Neuronal stem cell (in vitro differentiated cells): ENCODE measurements around the gene KIFAP3.

Experiments
- DNase-seq: peaks from one replicate; pipeline ENCODE4 v3.0.0-alpha.2; 2013; ENCODE audit warnings: low spot score
- H2AFZ ChIP-seq: one replicate; pipeline ENCODE4 v1.6.1; 2013; ENCODE audit warnings: mild to moderate bottlenecking, low read length, inconsistent platforms
- H2AK5ac ChIP-seq: 2 replicates; pipeline ENCODE4 v1.6.1; 2013; ENCODE audit warnings: low read depth, mild to moderate bottlenecking, inconsistent platforms, low read length, moderate library complexity, mixed read lengths
- H2BK120ac ChIP-seq: 2 replicates; pipeline ENCODE4 v1.6.1; 2013; ENCODE audit warnings: low read depth, mild to moderate bottlenecking, inconsistent platforms, low read length, moderate library complexity, mixed read lengths
- H2BK12ac ChIP-seq: one replicate; pipeline ENCODE4 v1.6.1; 2013; ENCODE audit warnings: low read length, inconsistent platforms
- H2BK15ac ChIP-seq: 2 replicates; pipeline ENCODE4 v1.6.1; 2013; ENCODE audit warnings: mild to moderate bottlenecking, low read length, inconsistent platforms, mixed read lengths
- H2BK5ac ChIP-seq: one replicate; pipeline ENCODE4 v1.6.1; 2013; ENCODE audit warnings: inconsistent platforms, mild to moderate bottlenecking, low read length, moderate library complexity
- H3K14ac ChIP-seq: one replicate; pipeline ENCODE4 v1.6.1; 2013; ENCODE audit warnings: low read length, inconsistent platforms
- H3K18ac ChIP-seq: 2 replicates; pipeline ENCODE4 v1.6.1; 2013; ENCODE audit warnings: low read length, inconsistent platforms
- H3K23ac ChIP-seq: 2 replicates; pipeline ENCODE4 v1.6.1; 2013; ENCODE audit warnings: low read depth, mild to moderate bottlenecking, mixed read lengths, low read length, inconsistent platforms; ENCODE audit not compliant: poor library complexity
- H3K27ac ChIP-seq: replicated peaks from 3 replicates; pipeline ENCODE4 v1.5.1; 2013; ENCODE audit warnings: low read length, inconsistent platforms
- H3K27me3 ChIP-seq, 3 experiments: 2 replicates each; pipeline ENCODE4 v1.6.1; 2013; ENCODE audit warnings: low read length in 3 of 3, mild to moderate bottlenecking in 2 of 3, inconsistent platforms in 1 of 3, low read depth in 1 of 3, mixed read lengths in 1 of 3, moderate library complexity in 1 of 3; ENCODE audit not compliant: control insufficient read depth in 3 of 3, insufficient read depth in 3 of 3
- H3K36me3 ChIP-seq, 2 donors: replicated peaks in 1 of 2; 2 replicates each; pipeline ENCODE4 v1.6.1; 2013; ENCODE audit warnings: low read length in 2 of 2; ENCODE audit not compliant: control insufficient read depth in 2 of 2, insufficient read depth in 2 of 2
- H3K4ac ChIP-seq: 2 replicates; pipeline ENCODE4 v1.6.1; 2013; ENCODE audit warnings: inconsistent platforms, mild to moderate bottlenecking, low read length, moderate library complexity
- H3K4me1 ChIP-seq, 2 donors: 1 replicate in 1 of 2; 2 replicates in 1 of 2; pipeline ENCODE4 v1.6.1; 2013; ENCODE audit warnings: low read length in 2 of 2, low read depth in 1 of 2; ENCODE audit not compliant: control insufficient read depth in 2 of 2, insufficient read depth in 1 of 2
- H3K4me2 ChIP-seq: one replicate; pipeline ENCODE4 v1.6.1; 2013; ENCODE audit warnings: mild to moderate bottlenecking, low read length, inconsistent platforms; ENCODE audit not compliant: insufficient read depth, poor library complexity, severe bottlenecking
- H3K4me3 ChIP-seq, 2 donors: 2 replicates each; pipeline ENCODE4 v1.5.1; 2013; ENCODE audit warnings: low read length in 2 of 2, mild to moderate bottlenecking in 2 of 2, inconsistent platforms in 1 of 2, moderate library complexity in 1 of 2
- H3K79me1 ChIP-seq: one replicate; pipeline ENCODE4 v1.6.1; 2013; ENCODE audit warnings: low read depth, mild to moderate bottlenecking, inconsistent platforms, low read length, moderate library complexity
- H3K9ac ChIP-seq: one replicate; pipeline ENCODE4 v1.6.1; 2013; ENCODE audit warnings: mild to moderate bottlenecking, low read depth, low read length, inconsistent platforms; ENCODE audit not compliant: poor library complexity
- H3K9me3 ChIP-seq, 2 donors: replicated peaks in 1 of 2; 2 replicates each; pipeline versions ENCODE3 to v1.6.1; 2013; ENCODE audit warnings: low read length in 2 of 2, mild to moderate bottlenecking in 2 of 2, inconsistent platforms in 1 of 2, low read depth in 1 of 2, mixed read lengths in 1 of 2, moderate library complexity in 1 of 2; ENCODE audit not compliant: control insufficient read depth in 2 of 2, insufficient read depth in 1 of 2
- H4K8ac ChIP-seq: one replicate; pipeline ENCODE4 v1.6.1; 2013; ENCODE audit warnings: low read depth, mild to moderate bottlenecking, inconsistent platforms, low read length, moderate library complexity
- H4K91ac ChIP-seq: one replicate; pipeline ENCODE4 v1.6.1; 2013; ENCODE audit warnings: low read length, low read depth, mild to moderate bottlenecking, inconsistent platforms; ENCODE audit not compliant: poor library complexity
- whole genome bisulfite sequencing, 2 donors: extraction: QIAGEN DNeasy Blood & Tissue Kit; methylation state at CpG; one replicate each; pipeline ENCODE4 v1.1.7; 2013; ENCODE audit warnings: missing lambda C conversion rate in 2 of 2, mixed read lengths in 1 of 2; ENCODE audit not compliant: insufficient read length in 2 of 2, insufficient replicate concordance in 1 of 2; ENCODE audit errors: extremely low coverage in 2 of 2; 5-methylcytosine and 5-hydroxymethylcytosine counted together

Gene KIFAP3

DNA sequence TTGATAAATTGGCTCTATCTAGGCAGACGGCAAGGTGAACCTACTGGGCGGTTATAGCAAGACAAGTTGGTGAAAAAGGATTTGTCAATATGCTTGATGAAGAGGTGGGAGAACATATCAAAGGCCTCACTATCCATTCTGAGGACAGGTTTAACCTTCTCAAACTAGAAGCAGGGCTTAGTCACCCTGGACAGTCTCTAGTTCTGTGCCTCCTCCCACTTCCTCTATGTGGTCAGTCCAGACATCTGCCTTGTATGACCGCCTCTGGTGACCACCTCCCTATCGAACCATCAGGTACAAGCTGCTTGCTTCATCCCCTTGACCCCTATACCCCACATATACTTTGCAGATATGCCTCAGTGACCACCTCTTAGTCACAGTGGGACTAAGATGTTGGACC is 178.5 kb downstream of the KIFAP3 start:
- H4K91ac ChIP-seq: no peak overlapping the region
- H2BK120ac ChIP-seq: no peak overlapping the region
- no peaks in the 10 kb centered on the region for H3K79me1 ChIP-seq
- no peak overlapping the region for H4K8ac ChIP-seq
- H2BK5ac ChIP-seq: no peak overlapping the region
- DNase-seq: no peak
- H2AFZ ChIP-seq: no peak overlapping the region
- H2BK12ac ChIP-seq: no peak overlapping the region
- no peaks in the 10 kb centered on the region for H3K9me3 ChIP-seq
- no peak overlapping the region for H3K14ac ChIP-seq
- H3K4me3 ChIP-seq: no peak overlapping the region
- peaks cover 0 to 46% (median 0%) of the 10 kb centered on the region in 3 experiments for H3K27me3 ChIP-seq
- H3K4me2 ChIP-seq: no peak overlapping the region
- H2BK15ac ChIP-seq: no peak overlapping the region
- WGBS, 2 donors: no CpG with 5 or more reads among the region's 4 CpGs
- H3K18ac ChIP-seq: no peak overlapping the region
- no peak overlapping the region for H2AK5ac ChIP-seq
- H3K4ac ChIP-seq: no peak overlapping the region
- H3K27ac ChIP-seq: no peak overlapping the region
- H3K9ac ChIP-seq: no peak overlapping the region
- H3K23ac ChIP-seq: no peak overlapping the region
- H3K4me1 ChIP-seq: peaks cover 0 to 1% of the 10 kb centered on the region in 2 donors
- no peaks in the 10 kb centered on the region for H3K36me3 ChIP-seq

DNA sequence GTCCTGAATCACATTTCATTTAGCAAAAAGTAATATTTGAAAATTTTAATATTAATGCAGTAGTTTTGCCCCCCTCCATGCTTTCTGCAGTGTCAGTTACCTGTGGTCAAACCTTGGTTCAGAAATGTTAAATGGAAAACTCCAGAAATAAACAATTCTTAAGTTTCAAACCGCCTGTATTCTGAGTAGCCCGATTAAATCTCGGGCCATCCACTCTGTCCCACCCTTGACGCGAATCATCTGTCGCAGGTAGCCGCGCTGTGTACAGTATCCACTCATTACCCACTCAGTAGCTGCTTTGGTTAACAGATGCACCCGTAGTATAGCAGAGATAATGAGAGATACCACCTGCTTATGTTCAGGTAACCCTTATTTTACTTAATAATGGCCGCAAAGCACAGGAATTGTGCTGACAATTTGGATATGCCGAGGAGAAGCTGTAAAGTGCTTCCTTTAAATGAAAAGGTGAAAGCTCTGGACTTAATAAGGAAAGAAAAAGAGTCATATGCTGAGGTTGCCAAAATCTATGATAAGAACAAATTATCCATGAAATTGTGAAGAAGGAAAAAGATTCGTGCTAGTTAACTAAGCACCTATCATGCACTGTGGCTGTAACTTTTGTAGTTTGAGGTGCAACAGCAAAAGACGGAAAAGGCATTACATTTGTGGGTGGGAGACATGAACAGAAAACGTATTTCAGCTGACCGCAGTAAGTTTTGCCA is 179.9 kb downstream of the KIFAP3 start:
- H3K9ac ChIP-seq: no peak overlapping the region
- DNase-seq: no peak
- H4K8ac ChIP-seq: no peak overlapping the region
- H3K23ac ChIP-seq: no peak overlapping the region
- H3K4me3 ChIP-seq: peak overlapping the region in 1 of 2 donors; percentile 67
- H3K4me2 ChIP-seq: peak overlapping the region; percentile 48
- H3K27ac ChIP-seq: no peak overlapping the region
- no peak overlapping the region for H3K4ac ChIP-seq
- no peak overlapping the region for H2BK12ac ChIP-seq
- peak overlapping the region; percentile 92 for H2AFZ ChIP-seq
- H3K14ac ChIP-seq: no peak overlapping the region
- H3K18ac ChIP-seq: peak overlapping the region; percentile 21
- no peaks in the 10 kb centered on the region for H3K36me3 ChIP-seq
- no peak overlapping the region for H2AK5ac ChIP-seq
- no peak overlapping the region for H2BK5ac ChIP-seq
- no peaks in the 10 kb centered on the region for H3K9me3 ChIP-seq
- no peak overlapping the region for H2BK15ac ChIP-seq
- no peak overlapping the region for H4K91ac ChIP-seq
- H3K79me1 ChIP-seq: no peaks in the 10 kb centered on the region
- WGBS, 2 donors: no CpG with 5 or more reads among the region's 15 CpGs
- H3K27me3 ChIP-seq: peaks cover 0 to 39% (median 0%) of the 10 kb centered on the region in 3 experiments
- no peak overlapping the region for H2BK120ac ChIP-seq
- H3K4me1 ChIP-seq: peaks cover 0 to 1% of the 10 kb centered on the region in 2 donors

DNA sequence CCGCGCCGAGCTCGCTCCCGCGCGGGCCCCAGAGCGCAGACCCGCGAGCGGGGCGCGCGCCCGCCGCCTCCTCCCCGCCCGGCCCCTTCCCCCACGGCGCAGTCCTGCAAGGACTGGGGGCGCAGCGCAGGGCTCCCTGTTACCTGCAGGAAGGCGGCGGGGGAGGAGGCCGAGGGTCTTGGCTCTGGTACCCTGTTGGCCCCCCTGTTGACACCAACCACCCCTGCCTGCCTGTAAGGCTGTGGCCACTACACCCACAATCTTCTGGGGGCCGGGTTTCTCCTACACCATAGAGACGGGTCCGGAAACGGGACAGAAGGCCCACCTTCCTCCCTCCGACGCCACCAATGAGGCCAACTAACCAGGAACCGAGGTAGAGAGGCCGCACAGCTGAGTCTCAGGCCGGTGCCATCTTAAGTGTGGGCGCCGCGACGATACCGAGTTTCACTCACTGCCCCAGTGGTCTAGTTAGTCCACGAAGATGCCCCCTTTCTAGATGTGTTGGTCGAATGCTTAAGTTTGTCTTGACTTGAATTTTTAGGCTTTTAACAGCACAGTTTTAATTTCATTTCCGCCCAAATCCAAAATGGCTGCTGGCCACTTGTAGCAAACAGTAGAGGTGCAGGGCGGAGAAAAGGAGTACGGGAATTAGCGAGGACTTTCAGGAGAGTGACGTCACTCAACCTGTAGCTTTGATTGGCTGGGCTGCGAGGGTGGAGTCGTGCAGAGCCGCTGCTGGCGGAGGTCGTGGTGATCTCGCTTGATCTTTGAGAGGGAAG is 180.7 kb downstream of the KIFAP3 start, which contains the start of gene SCYL3:
Gene SCYL3, minus strand, starts transcription at position 252 of the 779 bp plus-strand sequence. CDS start 5,056 bp downstream, outside the sequence.
- Histone ChIP-seq H3K79me1 (no peaks in the 10 kb centered on the region), H3K27ac (peak within 1 kb of the TSS; percentile 65), H3K9me3 (no peaks in the 10 kb centered on the region), H3K9ac (peak within 1 kb of the TSS; percentile 90), H2BK15ac (no peak within 1 kb of the TSS), H2BK120ac (no peak within 1 kb of the TSS), H3K4me3 (peak within 1 kb of the TSS; percentile 67 to 94), H3K14ac (no peak within 1 kb of the TSS), H3K23ac (peak within 1 kb of the TSS; percentile 52), H3K4me2 (peak within 1 kb of the TSS; percentile 55), H4K8ac (no peak within 1 kb of the TSS), H3K36me3 (no peaks in the 10 kb centered on the region), H2BK12ac (no peak within 1 kb of the TSS), H2BK5ac (peak within 1 kb of the TSS; percentile 79), H2AFZ (peak within 1 kb of the TSS; percentile 92), H3K18ac (peak within 1 kb of the TSS; percentile 93), H3K4ac (no peak within 1 kb of the TSS), H4K91ac (no peak within 1 kb of the TSS), H2AK5ac (no peak within 1 kb of the TSS), H3K27me3 (peaks cover 0 to 32% (median 0%) of the 10 kb centered on the region in 3 experiments), H3K4me1 (peaks cover 0 to 1% of the 10 kb centered on the region in 2 donors)
- no CpG with 5 or more reads among the region's 52 CpGs for WGBS, 2 donors
- peak; percentile 95 for DNase-seq
